Measurements from ENCODE around the gene SCUBE2.

DNA sequence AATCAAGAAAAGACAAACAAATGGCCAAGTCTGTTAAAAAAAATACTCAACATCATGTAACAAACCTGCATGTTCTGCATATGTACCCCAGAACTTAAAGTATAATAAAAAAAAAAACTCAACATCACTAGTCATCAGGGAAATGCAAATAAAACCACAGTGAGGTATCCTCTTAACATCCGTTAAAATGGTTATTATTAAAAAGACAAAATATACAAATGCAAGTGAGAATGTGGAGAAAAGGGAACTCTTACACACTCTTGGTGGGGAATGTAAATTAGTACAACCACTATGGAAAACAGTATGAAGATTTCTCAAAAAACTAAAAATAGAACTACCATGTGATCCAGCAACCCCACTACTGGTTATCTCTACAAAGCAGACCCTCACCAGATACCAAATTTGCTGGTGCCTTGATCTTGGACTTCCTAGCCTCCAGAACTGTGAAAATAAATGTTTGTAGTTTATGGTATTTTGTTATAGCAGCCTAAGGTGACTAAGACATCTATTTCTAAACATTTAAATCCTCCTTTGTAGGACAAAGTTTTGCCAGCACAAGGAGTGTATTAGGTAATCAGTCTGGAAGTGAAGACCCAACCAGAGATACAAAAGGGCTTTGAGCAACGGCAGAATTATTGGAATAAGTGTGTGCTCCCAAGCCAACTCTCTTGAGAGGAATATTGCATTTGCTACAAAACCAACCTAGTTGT lies 32.4 kb upstream of the SCUBE2 start:
- TF ChIP-seq ZBTB7A (IDR thresholded peaks at IDR 0.05; ENCODE audit: low read depth) (no peak), TAF1 (IDR thresholded peaks at IDR 0.05; ENCODE audit: low read depth) (no peak), NFIC (IDR thresholded peaks at IDR 0.05) (no peak), YY1 (IDR thresholded peaks at IDR 0.05; ENCODE audit: low read depth) (no peak), EP300 (IDR thresholded peaks at IDR 0.05; ENCODE audit: borderline replicate concordance) (no peak)
- TF ChIP-seq, protein P1, sequence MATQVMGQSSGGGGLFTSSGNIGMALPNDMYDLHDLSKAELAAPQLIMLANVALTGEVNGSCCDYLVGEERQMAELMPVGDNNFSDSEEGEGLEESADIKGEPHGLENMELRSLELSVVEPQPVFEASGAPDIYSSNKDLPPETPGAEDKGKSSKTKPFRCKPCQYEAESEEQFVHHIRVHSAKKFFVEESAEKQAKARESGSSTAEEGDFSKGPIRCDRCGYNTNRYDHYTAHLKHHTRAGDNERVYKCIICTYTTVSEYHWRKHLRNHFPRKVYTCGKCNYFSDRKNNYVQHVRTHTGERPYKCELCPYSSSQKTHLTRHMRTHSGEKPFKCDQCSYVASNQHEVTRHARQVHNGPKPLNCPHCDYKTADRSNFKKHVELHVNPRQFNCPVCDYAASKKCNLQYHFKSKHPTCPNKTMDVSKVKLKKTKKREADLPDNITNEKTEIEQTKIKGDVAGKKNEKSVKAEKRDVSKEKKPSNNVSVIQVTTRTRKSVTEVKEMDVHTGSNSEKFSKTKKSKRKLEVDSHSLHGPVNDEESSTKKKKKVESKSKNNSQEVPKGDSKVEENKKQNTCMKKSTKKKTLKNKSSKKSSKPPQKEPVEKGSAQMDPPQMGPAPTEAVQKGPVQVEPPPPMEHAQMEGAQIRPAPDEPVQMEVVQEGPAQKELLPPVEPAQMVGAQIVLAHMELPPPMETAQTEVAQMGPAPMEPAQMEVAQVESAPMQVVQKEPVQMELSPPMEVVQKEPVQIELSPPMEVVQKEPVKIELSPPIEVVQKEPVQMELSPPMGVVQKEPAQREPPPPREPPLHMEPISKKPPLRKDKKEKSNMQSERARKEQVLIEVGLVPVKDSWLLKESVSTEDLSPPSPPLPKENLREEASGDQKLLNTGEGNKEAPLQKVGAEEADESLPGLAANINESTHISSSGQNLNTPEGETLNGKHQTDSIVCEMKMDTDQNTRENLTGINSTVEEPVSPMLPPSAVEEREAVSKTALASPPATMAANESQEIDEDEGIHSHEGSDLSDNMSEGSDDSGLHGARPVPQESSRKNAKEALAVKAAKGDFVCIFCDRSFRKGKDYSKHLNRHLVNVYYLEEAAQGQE (IDR thresholded peaks at IDR 0.05; ENCODE audit: low read depth) = no peak
- TF ChIP-seq, protein P2, sequence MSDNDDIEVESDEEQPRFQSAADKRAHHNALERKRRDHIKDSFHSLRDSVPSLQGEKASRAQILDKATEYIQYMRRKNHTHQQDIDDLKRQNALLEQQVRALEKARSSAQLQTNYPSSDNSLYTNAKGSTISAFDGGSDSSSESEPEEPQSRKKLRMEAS (IDR thresholded peaks at IDR 0.05) = no peak
